Endothelial cell of umbilical vein (primary cell): ENCODE results near the gene CAMK2N2. TPM values are rescaled to one million over a fixed set of nuclear protein-coding genes. Genes with fewer than 3 reads are reported as not detected.

Source experiments
- BruUV-seq: library from RNA; stranded (reverse); fragments of 400-500 nt; replicated peaks from 2 replicates; lab custom pipeline; 2021; lab: Mats Ljungman, UMichigan
- CTCF ChIA-PET: fragments of 300-600, 350-600 bp; sonication (Branson Sonifier 250); formaldehyde crosslinking; loops from one replicate; lab custom pipeline; 2021; ENCODE audit warnings: antibody characterized with exemption, inconsistent platforms; lab: Charles Lee
- POLR2A ChIA-PET: fragments of 300-600, 350-600 bp; sonication (Branson Sonifier 250); formaldehyde crosslinking; loops from one replicate; lab custom pipeline; 2021; ENCODE audit warnings: antibody characterized with exemption, inconsistent platforms; lab: Charles Lee
- DNase-seq: peaks from one replicate; pipeline ENCODE4 v3.0.0-alpha.2; 2011; ENCODE audit warnings: low read depth, low spot score
- FAIRE-seq: peaks from 2 replicates; lab custom pipeline; 2011; peaks lifted over from hg19 to GRCh38; lab: Jason Lieb, UNC
- H2AFZ ChIP-seq: 2 replicates; pipeline ENCODE4 v1.6.0; 2012; ENCODE audit warnings: low read depth, low read length, control low read depth, inconsistent platforms
- H3K27ac ChIP-seq: 2 replicates; pipeline ENCODE4 v1.5.1; 2011; ENCODE audit warnings: low read depth, mild to moderate bottlenecking, control low read depth, low read length, moderate library complexity; ENCODE audit not compliant: insufficient read depth
- H3K27me3 ChIP-seq, 2 experiments: 2 replicates each; pipeline versions ENCODE4 v1.6.0 to v1.6.1; 2011; ENCODE audit warnings: low read length in 2 of 2, mixed read lengths in 1 of 2; ENCODE audit not compliant: control insufficient read depth in 2 of 2, insufficient read depth in 2 of 2
- H3K36me3 ChIP-seq, 2 experiments: 2 replicates in 1 of 2; 3 replicates in 1 of 2; pipeline ENCODE4 v1.5.1; 2011; ENCODE audit warnings: low read length in 2 of 2, mild to moderate bottlenecking in 1 of 2, moderate library complexity in 1 of 2; ENCODE audit not compliant: control insufficient read depth in 2 of 2, insufficient read depth in 2 of 2; ENCODE audit errors: extremely low read depth in 1 of 2
- H3K4me1 ChIP-seq: 3 replicates; pipeline ENCODE4 v1.5.1; 2011; ENCODE audit warnings: mild to moderate bottlenecking, low read length; ENCODE audit not compliant: control insufficient read depth, insufficient read depth; ENCODE audit errors: extremely low read depth
- H3K4me2 ChIP-seq: 2 replicates; pipeline ENCODE4 v1.6.1; 2011; ENCODE audit warnings: low read length, control low read depth, mixed read lengths; ENCODE audit not compliant: insufficient read depth
- H3K4me3 ChIP-seq, 3 experiments: fragments of 200-600 bp in 1 of 3; sonication (generic), shearing (Covaris generic) in 1 of 3; replicated peaks in 1 of 3; 2 replicates each; pipeline ENCODE4 v1.5.1; 2011 to 2016; ENCODE audit warnings: control low read depth in 3 of 3, low read length in 3 of 3, mild to moderate bottlenecking in 2 of 3, inconsistent platforms in 1 of 3, low read depth in 1 of 3, moderate library complexity in 1 of 3; ENCODE audit not compliant: insufficient read depth in 1 of 3
- H3K79me2 ChIP-seq: 2 replicates; pipeline ENCODE4 v1.6.0; 2012; ENCODE audit warnings: low read length, inconsistent platforms; ENCODE audit not compliant: control insufficient read depth, insufficient read depth
- H3K9ac ChIP-seq: replicated peaks from 2 replicates; pipeline ENCODE3; 2011; ENCODE audit warnings: low read length, control low read depth; ENCODE audit not compliant: insufficient read depth; ENCODE audit errors: extremely low read depth
- H3K9me1 ChIP-seq: replicated peaks from 3 replicates; pipeline ENCODE4 v1.6.0; 2011; ENCODE audit warnings: mild to moderate bottlenecking, low read length; ENCODE audit not compliant: control insufficient read depth, insufficient read depth; ENCODE audit errors: extremely low read depth
- H3K9me3 ChIP-seq: replicated peaks from 2 replicates; pipeline ENCODE4 v1.5.1; 2012; ENCODE audit warnings: low read length, inconsistent platforms; ENCODE audit not compliant: control insufficient read depth, insufficient read depth
- H4K20me1 ChIP-seq: replicated peaks from 2 replicates; pipeline ENCODE3; 2011; ENCODE audit warnings: mild to moderate bottlenecking, low read length; ENCODE audit not compliant: control insufficient read depth, insufficient read depth; ENCODE audit errors: extremely low read depth
- EZH2 ChIP-seq: IDR thresholded peaks from 2 replicates; pipeline ENCODE4 v1.6.1; 2012; ENCODE audit warnings: borderline replicate concordance, low read depth, mild to moderate bottlenecking, moderate library complexity, low read length, inconsistent platforms; ENCODE audit not compliant: severe bottlenecking
- GATA2 ChIP-seq: IDR thresholded peaks from 2 replicates; pipeline ENCODE4 v1.7.0; 2011; ENCODE audit warnings: low read depth, mild to moderate bottlenecking, moderate library complexity, mixed read lengths, low read length; ENCODE audit not compliant: insufficient read length, insufficient read depth
- POLR2A ChIP-seq: IDR thresholded peaks from 2 replicates; pipeline ENCODE4 v1.6.1; 2012; ENCODE audit warnings: low read depth, mild to moderate bottlenecking, control low read depth, low read length
- POLR2AphosphoS5 ChIP-seq: IDR thresholded peaks from 2 replicates; pipeline ENCODE4 v1.6.1; 2012; ENCODE audit warnings: low read depth, mild to moderate bottlenecking, control low read depth, low read length, moderate library complexity; ENCODE audit not compliant: insufficient read depth
- dilution Hi-C: fragments of 300-500 bp; cut with MboI; formaldehyde crosslinking; loops from one replicate; pipeline ENCODE4 v1.15.0; 2019; ENCODE audit warnings: low sequenced_read_pairs; ENCODE audit not compliant: extremely low pct_ligation_motif_present
- intact Hi-C: fragments of 100-400 bp; cut with micrococcal nuclease; formaldehyde crosslinking; loops from one replicate; pipeline ENCODE4 v1.10.0; 2022
- polyA plus RNA-seq, 4 experiments: library from polyadenylated mRNA; depleted of rRNA in 3 of 4; stranded (reverse) in 3 of 4; unstranded in 1 of 4; fragments of >200 nt; gene quantifications; 2 replicates each; pipeline versions ENCODE4 v1.2.1 to v1.2.3, GENCODE V29; 2011 to 2012; ENCODE audit warnings: missing spikeins in 1 of 4
- total RNA-seq: library from RNA; stranded (reverse); gene quantifications from 2 replicates; pipeline ENCODE4 v1.2.3, GENCODE V29; 2021
- TF ChIP-seq, protein P1 (sequence below): IDR thresholded peaks from 2 replicates; pipeline ENCODE4 v1.6.1; 2011; ENCODE audit not compliant: insufficient read depth, insufficient read length
- TF ChIP-seq, protein P2 (sequence below), 2 donors: IDR thresholded peaks; 1 replicate in 1 of 2; 2 replicates in 1 of 2; pipeline ENCODE4 v1.5.1; 2011; ENCODE audit warnings: low read length in 2 of 2, mild to moderate bottlenecking in 2 of 2, moderate library complexity in 2 of 2, control low read depth in 1 of 2, inconsistent platforms in 1 of 2, low read depth in 1 of 2; ENCODE audit not compliant: insufficient read depth in 1 of 2; ENCODE audit errors: extremely low read depth in 1 of 2

The CAMK2N2 gene
- total and polyA plus RNA-seq, 2 donors (not counting 3 experiments of a cell fraction or from before 2014, with no cell fraction given), result 0.11 TPM; not detected in 1

DNA sequence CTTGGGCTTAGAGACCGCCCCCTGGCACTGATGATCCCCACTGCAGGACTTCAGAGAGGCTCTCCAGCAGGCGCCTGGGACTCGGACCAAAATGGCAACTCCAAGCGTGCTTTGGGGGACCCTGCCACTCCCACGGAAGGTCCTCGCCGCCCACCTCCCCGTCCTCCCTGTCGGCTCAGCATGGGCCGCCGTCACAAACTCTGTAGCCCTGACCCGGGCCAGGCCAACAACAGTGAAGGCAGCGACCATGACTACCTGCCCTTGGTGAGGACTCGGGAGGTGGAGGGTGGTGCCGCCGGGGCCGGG lies 20.3 kb downstream of the CAMK2N2 start:
- Histone ChIP-seq H3K9me3 (no peaks in the 10 kb centered on the region), H3K79me2 (no peaks in the 10 kb centered on the region), H3K27me3 (no peaks in the 10 kb centered on the region), H3K36me3 (peaks cover 0 to 21% of the 10 kb centered on the region in 2 experiments), H3K9me1 (no peaks in the 10 kb centered on the region), H3K4me1 (no peaks in the 10 kb centered on the region), H3K27ac (no peak overlapping the region), H3K4me3 (no peak overlapping the region), H2AFZ (no peak overlapping the region), H4K20me1 (no peaks in the 10 kb centered on the region), H3K9ac (no peak overlapping the region), H3K4me2 (no peak overlapping the region)
- FAIRE-seq (no peak), DNase-seq (no peak)
- BruUV-seq, result no TSS peak
- dilution Hi-C loops, result no loop called here
- POLR2A ChIA-PET, result no interaction called here
- intact Hi-C loops, result loop anchor here (5.0 kb wide), 1 partner anchor 224 kb away; the partner anchor contains the start of gene ABCC5
- CTCF ChIA-PET, result interaction anchor here (1.5 to 8.1 kb wide), 8 partner anchors 14 to 344 kb away, joined by 4 to 98 read pairs (median 12); partner anchors contain the start of genes ABCF3, CAMK2N2 and VWA5B2
- TF ChIP-seq POLR2A, result no peak
- no peak for TF ChIP-seq GATA2
- TF ChIP-seq, protein P1, sequence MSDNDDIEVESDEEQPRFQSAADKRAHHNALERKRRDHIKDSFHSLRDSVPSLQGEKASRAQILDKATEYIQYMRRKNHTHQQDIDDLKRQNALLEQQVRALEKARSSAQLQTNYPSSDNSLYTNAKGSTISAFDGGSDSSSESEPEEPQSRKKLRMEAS, result no peak
- TF ChIP-seq EZH2, result no peak
- TF ChIP-seq POLR2AphosphoS5, result no peak

DNA sequence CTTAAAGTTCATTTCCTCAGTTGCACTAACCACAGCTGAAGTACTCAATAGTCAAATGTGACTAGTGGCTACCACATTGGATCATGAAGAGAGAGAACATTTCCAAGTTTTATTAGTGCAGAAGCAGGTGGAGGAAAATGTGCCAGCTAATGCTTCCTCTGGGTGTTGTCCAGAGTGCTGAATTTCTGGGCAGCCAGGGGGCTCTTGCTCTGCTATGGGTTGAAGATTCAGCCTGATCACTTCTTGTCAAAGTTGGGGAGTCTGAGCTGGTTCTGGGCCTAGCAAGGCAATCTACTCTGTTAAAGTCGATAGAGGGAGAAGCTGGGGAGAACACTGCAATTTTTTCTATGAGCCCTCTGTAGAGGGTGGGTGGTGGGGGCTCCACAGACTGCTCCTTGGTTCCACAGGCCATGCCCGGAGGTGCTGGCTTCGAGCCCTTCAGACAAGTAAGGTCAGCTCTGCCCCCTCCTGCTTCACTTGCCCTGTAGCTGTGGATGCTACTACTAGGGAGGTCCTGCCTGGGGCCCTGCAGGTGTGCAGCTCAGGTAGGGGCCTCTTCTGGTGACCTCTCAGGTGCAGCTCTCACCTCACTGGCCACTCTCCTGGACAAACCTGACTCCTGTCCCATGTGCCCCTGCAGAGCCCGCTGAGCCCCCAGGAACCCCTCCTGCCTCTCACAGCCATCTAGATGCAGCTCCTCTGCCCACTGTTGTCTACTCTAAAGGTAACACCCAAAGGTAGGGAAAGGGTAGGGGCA lies 20.8 kb downstream of the CAMK2N2 start:
- POLR2A ChIA-PET, result interaction anchor here (0.6 kb wide), 1 partner anchor 20 kb away, joined by 3 read pairs; no protein-coding TSS in a partner anchor
- intact Hi-C loops, result loop anchor here (1.0 to 5.0 kb wide), 2 partner anchors 20 to 223 kb away; partner anchors contain the start of gene ABCC5

More for the DNA sequence above, 20.8 kb downstream of the CAMK2N2 start:
- DNase-seq (peak; percentile 34), FAIRE-seq (peak; percentile 55)
- Histone ChIP-seq H4K20me1 (no peaks in the 10 kb centered on the region), H2AFZ (no peak overlapping the region), H3K27me3 (no peaks in the 10 kb centered on the region), H3K79me2 (no peaks in the 10 kb centered on the region), H3K9me3 (no peaks in the 10 kb centered on the region), H3K9me1 (no peaks in the 10 kb centered on the region), H3K36me3 (peaks cover 0 to 21% of the 10 kb centered on the region in 2 experiments), H3K27ac (no peak overlapping the region), H3K9ac (no peak overlapping the region), H3K4me2 (no peak overlapping the region), H3K4me1 (no peaks in the 10 kb centered on the region), H3K4me3 (no peak overlapping the region)
- no TSS peak for BruUV-seq
- peak; percentile 8 for TF ChIP-seq POLR2AphosphoS5
- TF ChIP-seq, protein P2, sequence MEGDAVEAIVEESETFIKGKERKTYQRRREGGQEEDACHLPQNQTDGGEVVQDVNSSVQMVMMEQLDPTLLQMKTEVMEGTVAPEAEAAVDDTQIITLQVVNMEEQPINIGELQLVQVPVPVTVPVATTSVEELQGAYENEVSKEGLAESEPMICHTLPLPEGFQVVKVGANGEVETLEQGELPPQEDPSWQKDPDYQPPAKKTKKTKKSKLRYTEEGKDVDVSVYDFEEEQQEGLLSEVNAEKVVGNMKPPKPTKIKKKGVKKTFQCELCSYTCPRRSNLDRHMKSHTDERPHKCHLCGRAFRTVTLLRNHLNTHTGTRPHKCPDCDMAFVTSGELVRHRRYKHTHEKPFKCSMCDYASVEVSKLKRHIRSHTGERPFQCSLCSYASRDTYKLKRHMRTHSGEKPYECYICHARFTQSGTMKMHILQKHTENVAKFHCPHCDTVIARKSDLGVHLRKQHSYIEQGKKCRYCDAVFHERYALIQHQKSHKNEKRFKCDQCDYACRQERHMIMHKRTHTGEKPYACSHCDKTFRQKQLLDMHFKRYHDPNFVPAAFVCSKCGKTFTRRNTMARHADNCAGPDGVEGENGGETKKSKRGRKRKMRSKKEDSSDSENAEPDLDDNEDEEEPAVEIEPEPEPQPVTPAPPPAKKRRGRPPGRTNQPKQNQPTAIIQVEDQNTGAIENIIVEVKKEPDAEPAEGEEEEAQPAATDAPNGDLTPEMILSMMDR (IDR thresholded peaks at IDR 0.05; ENCODE audit: extremely low read depth in 1 of 2, insufficient read depth in 1 of 2, low read depth in 1 of 2, low read length in 2 of 2), result no peak
- CTCF ChIA-PET, result interaction anchor here (0.7 to 8.1 kb wide), 10 partner anchors 9 to 343 kb away, joined by 4 to 98 read pairs (median 8); partner anchors contain the start of genes ABCF3, CAMK2N2, EEF1AKMT4 and VWA5B2
- dilution Hi-C loops, result no loop called here
